Astrocyte of the cerebellum (primary cell): ENCODE measurements around the gene COX6A1.

ENCODE experiments used
- DNase-seq: peaks from one replicate; pipeline ENCODE4 v3.0.0-alpha.2; 2011; ENCODE audit warnings: low read depth
- H3K4me3 ChIP-seq: 2 replicates; pipeline ENCODE4 v1.5.1; 2011; ENCODE audit warnings: mild to moderate bottlenecking, low read depth, low read length, moderate library complexity
- in situ Hi-C: cut with HindIII; loops from 2 replicates; pipeline ENCODE4 v1.10.0; 2017; ENCODE audit warnings: low sequenced_read_pairs
- TF ChIP-seq, protein P1 (sequence below): IDR thresholded peaks from 2 replicates; pipeline ENCODE4 v1.5.1; 2012; ENCODE audit warnings: low read length, low read depth, moderate library complexity, mild to moderate bottlenecking; ENCODE audit errors: missing control alignments

The COX6A1 gene

GRCh38 chr12:120437735-120438494, at the start of gene COX6A1:
COX6A1 (plus strand) TSS chr12:120438113; CDS start chr12:120438127, 14 bp downstream.
- H3K4me3 ChIP-seq, result peak within 1 kb of the TSS; percentile 66
- peak; percentile 96 for DNase-seq
- in situ Hi-C loops, result no loop called here
- TF ChIP-seq, protein P1, sequence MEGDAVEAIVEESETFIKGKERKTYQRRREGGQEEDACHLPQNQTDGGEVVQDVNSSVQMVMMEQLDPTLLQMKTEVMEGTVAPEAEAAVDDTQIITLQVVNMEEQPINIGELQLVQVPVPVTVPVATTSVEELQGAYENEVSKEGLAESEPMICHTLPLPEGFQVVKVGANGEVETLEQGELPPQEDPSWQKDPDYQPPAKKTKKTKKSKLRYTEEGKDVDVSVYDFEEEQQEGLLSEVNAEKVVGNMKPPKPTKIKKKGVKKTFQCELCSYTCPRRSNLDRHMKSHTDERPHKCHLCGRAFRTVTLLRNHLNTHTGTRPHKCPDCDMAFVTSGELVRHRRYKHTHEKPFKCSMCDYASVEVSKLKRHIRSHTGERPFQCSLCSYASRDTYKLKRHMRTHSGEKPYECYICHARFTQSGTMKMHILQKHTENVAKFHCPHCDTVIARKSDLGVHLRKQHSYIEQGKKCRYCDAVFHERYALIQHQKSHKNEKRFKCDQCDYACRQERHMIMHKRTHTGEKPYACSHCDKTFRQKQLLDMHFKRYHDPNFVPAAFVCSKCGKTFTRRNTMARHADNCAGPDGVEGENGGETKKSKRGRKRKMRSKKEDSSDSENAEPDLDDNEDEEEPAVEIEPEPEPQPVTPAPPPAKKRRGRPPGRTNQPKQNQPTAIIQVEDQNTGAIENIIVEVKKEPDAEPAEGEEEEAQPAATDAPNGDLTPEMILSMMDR, result no peak

DNA sequence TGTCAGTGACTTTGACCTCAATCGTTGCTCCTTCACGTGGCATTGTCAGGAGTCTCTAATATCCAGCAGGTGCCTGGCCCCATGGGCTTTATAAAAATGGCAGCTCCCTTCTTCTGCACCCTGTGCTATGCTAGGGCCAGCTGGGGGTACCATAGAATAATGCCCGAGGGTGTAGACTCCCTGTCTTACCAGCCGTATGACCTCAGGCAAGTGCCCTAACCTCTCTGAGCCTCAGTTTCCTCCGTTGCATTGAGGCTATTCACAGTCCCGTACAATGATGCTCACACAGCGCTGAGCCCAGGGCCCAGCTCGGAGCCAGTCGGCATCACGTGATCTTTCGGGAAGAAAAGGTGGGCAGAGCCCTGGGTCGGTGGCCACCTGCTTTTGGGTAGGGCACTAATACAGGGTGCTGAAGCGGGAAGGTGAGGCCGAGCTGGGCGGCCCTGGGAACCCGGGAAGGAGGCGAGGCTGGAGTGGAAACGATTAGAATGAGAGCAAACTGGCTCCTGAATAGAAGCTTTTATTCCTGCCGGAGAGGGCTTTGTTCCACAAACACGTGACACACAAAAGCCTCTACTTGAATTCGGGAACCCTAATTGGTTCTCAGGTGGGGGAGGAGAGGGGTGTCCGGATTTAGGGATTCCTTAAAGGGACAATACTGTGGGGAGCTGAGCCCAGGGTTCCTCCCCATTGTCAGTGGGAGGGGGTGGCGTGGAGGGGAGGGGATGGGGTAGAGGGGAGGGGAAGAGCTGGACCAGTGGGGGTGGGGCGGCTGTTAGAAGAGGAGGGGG, 49.0 kb upstream of the COX6A1 start:
- no peak overlapping the region for H3K4me3 ChIP-seq
- no peak for DNase-seq
- TF ChIP-seq, protein P1, result no peak
- in situ Hi-C loops, result no loop called here

- in situ Hi-C loops, result no loop called here
- TF ChIP-seq, protein P1, result no peak
- H3K4me3 ChIP-seq, result no peak overlapping the region
- DNase-seq, result no peak
These were observed 47.3 kb upstream of the COX6A1 start for GRCh38 chr12:120390540-120391120.

GRCh38 chr12:120394483-120395367, 43.2 kb upstream of the COX6A1 start:
- in situ Hi-C loops, result no loop called here
- DNase-seq, result no peak
- TF ChIP-seq, protein P1, result no peak
- no peak overlapping the region for H3K4me3 ChIP-seq

DNA sequence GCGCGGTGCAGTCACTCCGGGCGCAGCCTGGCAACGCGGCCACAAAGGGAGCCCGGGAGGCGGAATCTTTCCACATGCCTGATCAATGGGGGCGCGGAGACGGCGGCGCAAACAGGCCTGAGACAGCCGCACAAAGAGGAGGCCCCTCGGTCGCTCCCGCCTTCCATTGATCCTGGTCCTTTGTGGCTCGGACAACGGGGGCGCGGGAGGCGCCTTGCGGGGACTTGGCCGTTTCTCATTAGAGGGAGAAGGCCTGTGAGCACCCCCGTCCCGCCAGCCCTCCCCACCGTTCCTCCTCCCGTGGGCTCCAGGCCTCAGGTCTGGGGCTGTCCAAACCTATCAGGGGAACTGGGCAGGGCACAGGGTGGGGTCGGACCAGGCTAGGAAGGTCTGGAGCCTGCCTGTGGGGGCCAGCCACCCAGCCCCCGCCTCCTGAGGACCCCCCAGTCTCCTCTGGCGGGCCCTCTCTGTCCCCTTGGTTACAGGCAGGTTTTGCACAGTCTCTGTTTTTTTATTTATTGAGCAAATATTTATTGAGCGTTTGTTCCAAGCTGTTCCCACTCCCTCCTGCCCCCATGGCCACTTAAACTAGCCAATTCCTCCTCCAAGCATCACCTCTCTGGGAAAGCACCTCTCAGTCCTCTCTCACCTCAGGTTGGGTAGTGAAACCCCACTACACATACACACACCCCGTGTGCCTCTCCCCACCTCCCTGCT, 39.9 kb upstream of the COX6A1 start:
- TF ChIP-seq, protein P1, result no peak
- in situ Hi-C loops, result no loop called here
- H3K4me3 ChIP-seq, result no peak overlapping the region
- no peak for DNase-seq
